PC-3 (cell line): ENCODE results near the gene SPSB3.

ENCODE experiments used
- EZH2 ChIP-seq: fragments of 300-600 bp; sonication (generic); IDR thresholded peaks from one replicate; pipeline ENCODE4 v1.6.1; 2017; ENCODE audit warnings: antibody characterized with exemption, mild to moderate bottlenecking, low read length; ENCODE audit not compliant: unreplicated experiment
- TF ChIP-seq, protein P1 (sequence below): fragments of 300-600 bp; sonication (generic); conservative IDR thresholded peaks from 2 replicates; pipeline ENCODE4 v1.5.1; 2017; ENCODE audit warnings: antibody characterized with exemption, low read depth, mild to moderate bottlenecking, low read length

DNA sequence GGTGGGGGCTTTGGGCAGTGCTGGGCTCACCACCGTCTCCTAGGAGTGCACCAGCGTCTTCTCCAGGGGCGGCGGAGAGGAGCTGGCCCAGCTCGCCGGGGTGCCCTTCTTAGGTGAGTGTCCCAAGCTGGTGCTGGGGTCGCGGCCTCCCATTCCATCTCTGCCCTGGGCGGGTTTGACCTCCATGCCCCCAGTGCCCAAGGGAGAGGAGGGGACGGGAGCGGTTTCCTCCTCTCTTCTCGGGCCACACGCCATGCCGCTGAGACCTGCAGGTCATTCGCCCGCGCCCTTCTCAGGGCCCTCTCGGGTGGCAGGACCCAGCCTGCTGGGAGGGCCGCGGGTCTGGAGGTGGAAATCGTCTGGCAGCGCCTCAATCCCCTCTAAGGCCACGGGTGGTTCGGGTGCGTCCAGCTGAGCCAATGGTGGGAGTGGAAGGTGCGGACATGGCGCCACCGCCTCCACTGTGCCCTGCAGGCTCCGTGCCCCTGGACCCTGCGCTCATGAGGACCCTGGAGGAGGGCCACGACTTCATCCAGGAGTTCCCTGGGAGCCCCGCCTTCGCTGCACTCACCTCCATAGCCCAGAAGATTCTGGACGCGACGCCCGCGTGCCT lies 5.8 kb upstream of the SPSB3 start:
- TF ChIP-seq, protein P1, sequence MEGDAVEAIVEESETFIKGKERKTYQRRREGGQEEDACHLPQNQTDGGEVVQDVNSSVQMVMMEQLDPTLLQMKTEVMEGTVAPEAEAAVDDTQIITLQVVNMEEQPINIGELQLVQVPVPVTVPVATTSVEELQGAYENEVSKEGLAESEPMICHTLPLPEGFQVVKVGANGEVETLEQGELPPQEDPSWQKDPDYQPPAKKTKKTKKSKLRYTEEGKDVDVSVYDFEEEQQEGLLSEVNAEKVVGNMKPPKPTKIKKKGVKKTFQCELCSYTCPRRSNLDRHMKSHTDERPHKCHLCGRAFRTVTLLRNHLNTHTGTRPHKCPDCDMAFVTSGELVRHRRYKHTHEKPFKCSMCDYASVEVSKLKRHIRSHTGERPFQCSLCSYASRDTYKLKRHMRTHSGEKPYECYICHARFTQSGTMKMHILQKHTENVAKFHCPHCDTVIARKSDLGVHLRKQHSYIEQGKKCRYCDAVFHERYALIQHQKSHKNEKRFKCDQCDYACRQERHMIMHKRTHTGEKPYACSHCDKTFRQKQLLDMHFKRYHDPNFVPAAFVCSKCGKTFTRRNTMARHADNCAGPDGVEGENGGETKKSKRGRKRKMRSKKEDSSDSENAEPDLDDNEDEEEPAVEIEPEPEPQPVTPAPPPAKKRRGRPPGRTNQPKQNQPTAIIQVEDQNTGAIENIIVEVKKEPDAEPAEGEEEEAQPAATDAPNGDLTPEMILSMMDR: no peak
- no peak for TF ChIP-seq EZH2
